ENCODE measurements around the gene FLNA.
"Not testable (repeated sequence)": the region's sequence is repeated elsewhere in the genome, so short reads cannot be mapped to it uniquely, and the experiment has no call there.

FLNA gene

GRCh38 chrX:154308108-154308946, 66.1 kb downstream of the FLNA start:
- DNase-seq (ENCODE audit: low read depth), result peak; percentile 20

- DNase-seq (ENCODE audit: low read depth), result no peak
Measured at GRCh38 chrX:154307202-154307601, 67.2 kb downstream of the FLNA start.

GRCh38 chrX:154305541-154306205, 68.8 kb downstream of the FLNA start:
- DNase-seq (ENCODE audit: low read depth), result no peak

- no peak for DNase-seq (ENCODE audit: low read depth)
Measured at GRCh38 chrX:154304846-154305245, 69.6 kb downstream of the FLNA start.

GRCh38 chrX:154303476-154303875, 71.0 kb downstream of the FLNA start:
- no peak for DNase-seq (ENCODE audit: low read depth)

GRCh38 chrX:154302998-154303397, 71.4 kb downstream of the FLNA start:
- DNase-seq (ENCODE audit: low read depth), result not testable (repeated sequence)

GRCh38 chrX:154300816-154301215, 73.6 kb downstream of the FLNA start:
- DNase-seq (ENCODE audit: low read depth), result no peak

Data from amniotic epithelial cell (primary cell).